Left hindlimb (tissue), 1 donor: Measurements from ENCODE around the gene PFKFB2.

Experiments
- DNase-seq: peaks from one replicate; pipeline ENCODE4 v3.0.0-alpha.2; 2018

PFKFB2 gene

GRCh38 chr1:207022996-207023679 is 29.9 kb upstream of the PFKFB2 start:
- no peak for DNase-seq

DNA sequence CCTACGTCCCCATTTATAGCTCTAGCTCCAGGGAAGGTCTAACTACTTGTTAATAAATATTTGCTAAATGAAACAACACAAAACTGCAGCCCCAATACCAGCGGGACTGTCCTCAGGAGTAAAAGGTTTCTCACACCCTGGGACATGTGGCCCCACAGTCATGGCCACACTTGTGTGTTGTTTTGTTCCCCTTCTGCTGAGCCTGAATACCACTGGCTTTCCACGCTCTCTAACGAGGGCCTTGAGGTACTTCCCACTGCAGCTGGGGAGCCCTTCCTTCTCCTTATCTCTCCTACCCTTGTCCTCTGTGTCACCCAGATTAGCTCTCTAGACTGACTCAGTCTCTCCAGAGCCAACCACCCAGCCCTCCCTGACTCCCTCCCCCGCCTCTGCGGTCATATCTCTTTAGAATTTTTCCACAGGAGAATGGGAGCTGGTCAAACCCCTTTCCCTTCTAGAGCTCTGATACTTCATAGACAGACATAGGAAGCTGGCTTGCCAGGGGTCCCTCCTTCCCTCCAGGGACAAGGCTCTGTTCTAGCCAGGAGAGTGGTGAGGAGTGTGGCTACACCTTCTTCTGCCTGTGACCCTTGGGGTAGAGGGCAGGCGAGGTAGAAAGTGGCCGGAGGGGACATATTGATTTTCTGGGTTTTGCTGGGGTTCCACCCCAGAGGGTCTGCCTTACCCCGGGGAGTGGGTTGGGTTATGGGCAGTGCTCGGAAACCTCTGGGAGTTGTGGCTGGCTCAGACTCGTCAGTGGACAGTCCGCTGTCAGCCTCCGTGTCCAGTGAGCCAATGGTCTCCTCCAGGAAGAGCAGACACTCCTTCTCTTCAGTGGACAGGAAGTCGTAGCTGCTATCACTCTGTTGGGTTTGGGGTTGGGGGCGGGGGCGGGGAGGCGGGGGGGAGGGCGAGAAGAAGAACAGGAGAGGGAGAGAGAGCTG is 28.6 kb upstream of the PFKFB2 start:
- DNase-seq, result no peak

DNA sequence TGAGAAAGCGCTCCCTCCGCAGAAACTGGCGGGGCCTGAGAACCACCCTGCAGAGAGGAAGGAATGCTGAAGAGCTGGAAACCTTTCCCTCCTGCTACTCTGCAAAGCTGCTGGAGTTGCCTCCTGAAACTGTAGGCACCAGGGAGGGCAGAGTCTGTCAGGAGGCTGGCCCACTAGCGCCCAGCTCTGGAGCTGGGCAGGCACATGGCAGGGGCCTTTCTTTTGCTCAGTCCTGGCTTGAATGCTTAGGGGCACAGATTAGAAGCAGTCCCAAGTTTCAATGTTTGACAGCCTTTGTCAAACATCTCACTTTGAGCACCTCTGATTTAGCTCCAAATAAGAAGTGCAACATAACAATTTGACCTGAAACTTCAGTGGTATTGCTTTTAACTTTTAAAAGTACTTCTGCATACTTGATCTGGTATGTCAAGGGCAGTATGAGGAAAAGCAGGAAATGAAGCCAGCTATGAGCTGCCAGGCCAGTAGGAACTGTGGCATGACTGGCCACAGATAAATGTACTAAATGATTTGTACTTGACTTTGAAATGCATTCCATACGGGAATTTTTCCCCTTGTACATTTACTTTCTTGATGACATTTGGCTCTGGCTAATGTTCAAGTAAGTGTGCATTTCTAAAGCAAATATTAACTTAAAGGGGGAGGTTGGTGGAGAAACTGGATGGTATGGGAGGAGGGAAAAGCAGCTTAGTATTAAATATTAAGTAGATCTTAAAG is 27.8 kb upstream of the PFKFB2 start:
- DNase-seq, result no peak

DNA sequence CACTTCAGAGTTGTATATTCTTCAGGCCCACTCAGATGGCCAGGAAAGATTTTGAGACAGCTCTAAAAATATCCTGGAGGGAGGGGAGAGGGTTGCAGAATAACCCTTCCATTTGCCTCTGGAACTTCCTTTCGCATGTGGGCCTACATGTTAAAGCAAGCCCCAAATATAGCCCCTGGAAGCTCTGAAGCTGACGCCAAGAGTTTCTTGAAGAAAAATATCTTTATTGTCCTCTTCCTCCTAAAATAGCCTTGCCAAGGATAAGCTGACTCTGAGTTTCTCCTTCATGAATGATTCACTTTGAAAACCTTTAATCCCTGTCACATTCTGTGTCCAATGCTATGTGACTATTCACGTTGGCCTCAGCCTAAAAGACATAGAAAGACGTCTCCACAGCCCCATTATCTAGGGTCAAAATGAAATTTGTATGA is 27.0 kb upstream of the PFKFB2 start:
- no peak for DNase-seq

- no peak for DNase-seq
Observed at GRCh38 chr1:207027206-207027777, 25.8 kb upstream of the PFKFB2 start.

DNA sequence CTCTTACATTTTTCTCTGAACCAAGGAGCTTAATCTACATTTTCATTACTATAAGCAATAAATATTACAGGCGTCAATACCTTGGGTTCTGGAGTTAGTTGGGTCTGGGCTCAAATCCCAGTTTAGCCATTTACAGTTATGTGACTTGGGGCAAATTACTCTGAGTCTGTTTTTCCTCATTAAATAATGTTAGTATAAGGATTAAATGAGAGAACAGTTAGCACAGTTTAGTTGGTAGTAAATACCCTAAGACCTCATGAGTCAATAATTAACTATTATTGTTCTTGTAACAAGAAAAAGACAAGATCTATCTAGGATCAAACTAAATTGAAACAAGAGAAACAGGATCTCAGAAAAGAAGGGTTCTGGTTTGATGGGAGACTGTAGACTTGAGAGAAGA is 25.2 kb upstream of the PFKFB2 start:
- DNase-seq, result no peak

GRCh38 chr1:207028884-207029650 is 24.0 kb upstream of the PFKFB2 start:
- no peak for DNase-seq

DNA sequence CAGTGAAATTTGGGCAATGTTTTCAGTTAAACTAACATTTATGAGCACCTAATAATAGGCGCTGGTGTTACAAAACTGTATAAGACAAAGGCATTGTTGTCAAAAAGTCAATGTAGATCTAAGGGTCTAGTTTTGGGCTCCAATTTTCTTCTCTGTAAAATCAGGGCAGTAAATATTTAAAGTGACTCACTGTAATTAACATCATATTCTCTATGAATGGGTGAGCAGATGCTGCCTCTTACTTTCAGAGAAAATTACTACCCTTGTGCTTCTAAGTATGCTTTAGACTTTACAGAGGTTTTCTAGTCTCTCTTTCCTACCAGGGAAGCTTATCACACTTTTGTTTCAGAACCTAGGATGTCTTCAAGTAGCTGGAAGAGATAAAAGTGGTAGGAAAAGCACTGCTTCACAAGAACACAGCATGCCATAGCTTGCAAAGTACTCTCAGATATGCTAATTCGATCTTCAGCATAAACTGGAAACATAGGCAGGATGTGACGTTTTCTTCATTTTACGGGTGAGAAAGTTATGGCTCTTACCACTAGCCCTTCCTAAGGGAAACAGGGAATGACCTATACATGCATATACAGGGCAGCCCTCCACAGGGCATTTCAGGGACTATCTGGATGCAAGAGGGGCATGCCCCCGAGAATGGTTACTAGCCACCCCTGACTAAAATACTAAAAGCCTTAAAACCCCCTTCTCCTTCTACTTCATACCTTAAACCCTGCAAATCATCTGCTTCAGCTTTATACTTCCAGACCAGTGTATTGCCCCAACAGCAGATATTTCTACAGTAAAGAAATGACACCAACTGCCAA is 23.2 kb upstream of the PFKFB2 start:
- DNase-seq, result no peak

GRCh38 chr1:207030522-207031009 is 22.5 kb upstream of the PFKFB2 start:
- DNase-seq, result no peak

GRCh38 chr1:207031016-207031415 is 22.1 kb upstream of the PFKFB2 start:
- DNase-seq, result no peak

DNA sequence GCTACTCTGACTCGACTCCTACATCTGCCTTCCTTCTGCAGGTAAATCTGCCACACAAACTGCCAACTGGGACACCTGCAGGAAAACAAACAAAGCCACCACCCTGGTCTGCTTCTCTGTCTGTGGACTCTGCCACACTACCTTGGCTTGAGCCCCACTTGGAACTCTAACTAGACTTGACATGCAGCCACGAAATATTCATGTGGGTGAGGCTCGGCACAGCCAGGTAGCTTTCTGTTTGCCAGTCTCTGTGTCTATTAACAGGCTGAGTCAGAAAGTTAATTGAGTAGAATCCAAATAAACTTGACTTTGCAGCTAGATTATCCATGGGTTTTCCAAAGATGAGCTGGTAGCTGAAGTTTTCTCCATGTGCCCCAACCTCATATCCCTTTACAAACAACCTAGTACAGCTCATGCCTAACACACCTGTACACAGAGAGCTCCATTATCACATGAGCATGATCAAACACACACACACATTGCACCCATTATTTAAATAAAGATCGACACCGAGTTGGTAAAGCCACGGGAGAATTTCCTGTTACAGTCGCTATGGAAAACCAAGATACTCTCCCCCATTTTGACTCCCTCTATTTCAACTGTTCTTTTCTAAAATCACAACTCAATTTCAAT is 21.3 kb upstream of the PFKFB2 start:
- no peak for DNase-seq

DNA sequence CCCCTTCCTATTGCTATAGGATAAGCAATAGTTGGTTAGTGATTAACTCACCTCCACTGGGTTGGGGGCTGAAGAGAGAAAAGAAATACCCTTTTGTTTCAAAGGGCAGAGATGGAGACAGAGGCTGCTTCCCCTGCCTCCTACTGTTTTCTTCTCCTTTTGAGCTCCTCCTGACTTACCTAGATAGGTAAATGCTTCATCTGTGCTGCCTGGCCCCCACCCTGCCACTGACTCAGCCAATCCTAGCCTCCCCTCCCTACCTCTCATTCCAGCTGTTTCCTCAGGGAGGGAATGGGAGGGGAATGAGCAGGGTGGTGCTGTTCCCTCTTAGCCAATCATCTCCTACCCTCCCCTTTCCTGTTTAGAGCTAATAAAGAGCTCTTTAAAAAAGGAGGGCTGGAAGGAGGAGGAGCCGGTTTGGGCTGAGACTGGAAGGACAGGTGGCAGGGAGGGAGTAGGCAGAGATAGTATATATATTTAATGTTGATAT is 20.5 kb upstream of the PFKFB2 start, which contains the start of gene C1orf116:
C1orf116 (minus strand) TSS at position 229 of the 490 bp plus-strand sequence. CDS start 5,158 bp downstream, outside the sequence.
- no peak for DNase-seq

DNA sequence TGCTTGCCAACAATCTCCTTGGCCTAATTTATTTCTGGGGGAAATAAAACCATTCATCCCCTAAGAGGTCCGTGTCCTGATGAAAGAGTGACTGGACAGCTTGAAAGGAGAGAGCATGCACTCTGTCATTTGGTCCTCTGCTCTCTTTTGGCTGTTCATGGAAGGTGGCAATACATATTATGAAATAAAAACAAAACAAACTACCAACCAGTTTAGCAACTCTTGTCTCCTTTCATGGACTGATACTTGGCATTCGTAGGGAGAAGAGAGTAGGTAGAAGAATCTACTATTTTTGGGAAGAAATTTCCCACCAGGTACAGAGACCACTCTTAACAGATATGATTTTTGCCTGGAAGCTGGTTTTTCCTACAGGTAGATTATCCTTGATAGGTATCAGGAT is 19.8 kb upstream of the PFKFB2 start:
- no peak for DNase-seq

- no peak for DNase-seq
Observed at GRCh38 chr1:207034208-207034607, 18.9 kb upstream of the PFKFB2 start.

DNA sequence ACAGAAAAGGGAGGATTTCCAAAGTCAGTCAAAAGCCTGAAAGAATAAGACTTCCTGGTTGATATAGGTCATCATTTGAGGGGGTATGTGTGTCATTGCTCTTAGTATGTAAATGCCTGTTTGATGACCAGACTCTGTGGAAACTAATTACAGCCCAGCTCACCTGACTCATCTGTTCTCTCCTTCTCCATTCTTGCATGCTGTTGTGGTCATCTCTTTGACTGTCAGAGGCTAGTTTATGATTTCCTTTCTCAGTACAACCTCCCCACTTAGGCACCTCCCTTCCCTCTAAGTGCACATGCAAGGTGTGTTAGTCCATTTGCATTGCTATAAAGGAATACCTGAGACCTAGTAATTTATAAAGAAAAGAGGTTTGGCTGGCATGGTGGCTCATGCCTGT is 18.1 kb upstream of the PFKFB2 start:
- DNase-seq, result no peak

DNA sequence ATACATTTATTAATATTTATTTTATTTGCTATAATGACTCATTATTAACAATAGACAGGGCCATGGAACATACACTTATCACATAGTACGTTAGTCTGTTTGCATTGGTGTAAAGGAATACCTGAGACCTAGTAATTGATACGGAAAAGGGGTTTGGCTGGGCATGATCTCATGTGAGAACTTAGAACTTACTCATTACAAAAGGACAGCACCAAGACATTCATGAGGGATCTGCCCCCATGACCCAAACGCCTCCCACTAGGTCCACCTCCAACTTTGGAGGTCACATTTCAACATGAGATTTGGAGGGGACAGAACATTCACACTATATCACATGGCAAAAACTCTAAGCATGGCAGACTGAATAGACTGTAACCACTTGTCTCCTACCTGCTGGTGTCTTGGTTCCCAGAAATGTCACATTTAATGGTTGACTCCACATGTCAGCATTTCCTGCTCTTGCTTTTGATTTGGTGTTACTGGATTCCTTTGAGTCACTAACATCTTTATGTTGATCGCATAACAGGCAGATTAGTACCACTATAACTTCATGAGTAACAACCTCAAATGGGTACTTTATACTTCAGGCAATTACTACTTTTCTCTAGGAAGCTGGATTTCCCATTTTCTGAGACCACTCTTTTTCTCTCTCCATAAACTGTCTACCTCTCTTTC is 17.1 kb upstream of the PFKFB2 start:
- DNase-seq, result no peak

GRCh38 chr1:207036865-207037264 is 16.2 kb upstream of the PFKFB2 start:
- no peak for DNase-seq

GRCh38 chr1:207039380-207040180 is 13.5 kb upstream of the PFKFB2 start:
- DNase-seq, result no peak

DNA sequence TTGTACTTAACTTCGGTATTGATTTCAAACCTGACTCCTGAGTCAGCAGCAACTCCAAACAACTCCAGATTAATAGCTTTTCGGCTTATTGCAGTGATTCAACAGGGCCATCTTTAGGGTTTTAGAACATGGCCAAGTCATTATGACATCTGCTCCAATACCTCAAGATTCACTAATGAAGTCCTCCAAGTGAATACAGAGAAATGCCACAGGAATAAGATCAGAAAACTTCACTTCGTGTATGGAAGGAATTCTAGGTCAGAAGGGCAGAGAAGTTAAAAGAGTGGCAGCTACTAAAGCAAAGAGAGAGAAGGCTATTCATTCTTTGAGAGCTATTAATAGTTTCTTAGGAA is 12.9 kb upstream of the PFKFB2 start:
- DNase-seq, result no peak
